ENCODE measurements around the gene OGDH. TPM values are rescaled to one million over a fixed set of nuclear protein-coding genes. Genes with fewer than 3 reads are reported as not detected.
"Not testable (repeated sequence)": the region's sequence is repeated elsewhere in the genome, so short reads cannot be mapped to it uniquely, and the experiment has no call there.

The OGDH gene
- total RNA-seq, result 91.3 TPM

DNA sequence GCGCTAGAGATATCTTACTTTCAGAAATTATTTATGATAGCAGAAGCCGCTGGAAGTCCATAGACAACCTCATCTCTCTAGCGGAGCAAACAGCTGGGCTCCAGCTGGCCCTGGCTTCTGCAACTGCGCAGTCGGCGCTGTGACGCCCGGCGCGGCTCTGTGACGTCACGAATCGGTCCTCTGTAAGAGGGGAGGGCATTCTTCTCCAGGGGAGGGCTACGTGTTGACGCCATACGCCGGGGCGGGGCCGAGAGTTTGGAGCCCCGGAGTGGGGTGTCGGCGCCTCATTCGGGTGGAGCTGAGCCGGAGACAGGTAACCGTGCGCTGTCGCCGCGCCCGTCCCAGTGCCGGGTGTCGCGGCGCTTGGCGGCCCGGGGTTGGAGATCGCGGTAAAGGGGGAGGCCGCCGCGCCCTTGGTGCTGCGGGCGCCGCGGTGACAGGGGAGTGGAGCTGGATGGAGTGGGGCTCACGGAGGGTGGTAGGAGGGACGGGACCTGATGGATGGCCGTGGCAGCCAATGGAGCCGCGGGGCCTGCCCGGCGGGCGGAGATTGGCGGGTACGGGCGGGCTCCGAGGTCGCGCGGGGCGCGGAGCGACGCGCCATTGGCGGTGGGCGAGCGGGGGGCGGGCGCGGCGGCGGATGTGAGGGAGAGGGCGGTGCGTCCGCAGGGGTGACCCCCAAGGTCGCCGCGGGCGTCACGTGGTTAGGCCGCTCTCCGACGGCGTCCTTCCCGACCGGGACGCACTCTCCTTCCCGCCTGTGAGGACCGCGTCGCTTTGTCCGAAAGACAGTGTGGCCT, at the start of gene OGDH:
OGDH (plus strand) TSS at position 287 of the 800 bp plus-strand sequence. CDS start 17,717 bp downstream, outside the sequence.
- intact Hi-C loops (cut with DNase I), result no loop called here
- DNase-seq (ENCODE audit: low spot score), result peak; percentile 100
- peak; percentile 98 for ATAC-seq

DNA sequence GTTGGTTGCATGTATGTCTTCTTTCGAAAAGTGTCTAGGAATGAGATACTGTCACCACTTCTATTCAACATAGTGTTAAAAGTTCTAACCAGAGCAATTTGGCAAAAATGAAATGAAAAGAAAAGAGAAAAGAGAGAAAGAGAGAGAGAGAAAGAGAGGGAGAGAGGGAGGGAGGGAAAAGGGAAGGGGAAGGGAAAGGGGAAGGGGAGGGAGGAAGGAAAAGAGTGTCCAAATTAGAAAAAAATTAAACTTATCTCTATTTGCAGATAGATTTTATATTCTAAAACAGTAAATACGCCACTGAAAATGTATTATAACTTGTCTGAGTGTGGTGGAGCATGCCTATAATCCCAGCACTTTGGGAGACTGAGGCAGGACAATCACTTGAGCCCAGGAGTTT, 48.9 kb upstream of the OGDH start:
- intact Hi-C loops (cut with DNase I), result no loop called here
- no peak for DNase-seq (ENCODE audit: low spot score)
- ATAC-seq, result no peak

DNA sequence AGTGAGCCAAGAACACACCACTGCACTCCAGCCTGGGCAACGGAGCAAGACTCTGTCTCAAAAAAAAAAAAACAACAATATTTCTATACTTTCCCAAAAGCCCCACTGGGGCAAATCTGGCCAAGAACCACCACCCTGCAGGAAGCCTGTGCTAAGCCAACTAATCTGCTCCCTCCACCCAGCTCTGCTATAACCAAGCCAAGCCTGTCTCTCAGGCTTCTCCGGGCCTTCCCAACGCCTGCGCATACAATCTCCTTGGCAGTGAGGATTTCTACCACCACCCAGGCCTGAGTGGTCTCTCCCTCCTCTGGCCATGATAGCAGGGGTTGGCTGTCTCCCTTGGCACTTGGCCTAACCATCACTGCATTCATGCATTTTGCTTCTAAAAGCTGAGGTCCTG, 46.9 kb upstream of the OGDH start:
- no peak for ATAC-seq
- intact Hi-C loops (cut with DNase I), result no loop called here

DNA sequence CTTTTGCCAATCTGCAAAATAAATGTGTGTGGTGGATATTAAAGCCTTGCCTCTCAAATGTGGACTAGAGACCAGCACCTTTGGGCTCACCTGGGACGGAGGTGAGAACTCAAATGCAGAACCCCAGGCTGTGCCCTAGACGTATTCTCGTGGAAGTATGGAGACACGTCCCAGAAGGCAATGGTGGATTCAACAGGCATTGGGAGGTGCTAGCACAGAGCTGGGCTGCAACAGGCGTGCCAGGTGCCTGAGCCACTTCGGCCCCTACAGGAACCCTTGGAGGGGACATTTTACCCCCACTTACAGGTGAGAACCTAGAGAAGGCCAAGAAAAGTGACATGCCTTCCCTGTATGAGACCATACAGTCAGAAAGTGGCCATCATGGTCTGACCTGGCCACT, 44.9 kb upstream of the OGDH start:
- intact Hi-C loops (cut with DNase I), result loop anchor here (10.0 kb wide), 1 partner anchor 327 kb away; no protein-coding TSS in a partner anchor
- ATAC-seq (no peak), DNase-seq (ENCODE audit: low spot score) (peak; percentile 27)

More for the DNA sequence above, 46.9 kb upstream of the OGDH start:
- DNase-seq (ENCODE audit: low spot score), result no peak

DNA sequence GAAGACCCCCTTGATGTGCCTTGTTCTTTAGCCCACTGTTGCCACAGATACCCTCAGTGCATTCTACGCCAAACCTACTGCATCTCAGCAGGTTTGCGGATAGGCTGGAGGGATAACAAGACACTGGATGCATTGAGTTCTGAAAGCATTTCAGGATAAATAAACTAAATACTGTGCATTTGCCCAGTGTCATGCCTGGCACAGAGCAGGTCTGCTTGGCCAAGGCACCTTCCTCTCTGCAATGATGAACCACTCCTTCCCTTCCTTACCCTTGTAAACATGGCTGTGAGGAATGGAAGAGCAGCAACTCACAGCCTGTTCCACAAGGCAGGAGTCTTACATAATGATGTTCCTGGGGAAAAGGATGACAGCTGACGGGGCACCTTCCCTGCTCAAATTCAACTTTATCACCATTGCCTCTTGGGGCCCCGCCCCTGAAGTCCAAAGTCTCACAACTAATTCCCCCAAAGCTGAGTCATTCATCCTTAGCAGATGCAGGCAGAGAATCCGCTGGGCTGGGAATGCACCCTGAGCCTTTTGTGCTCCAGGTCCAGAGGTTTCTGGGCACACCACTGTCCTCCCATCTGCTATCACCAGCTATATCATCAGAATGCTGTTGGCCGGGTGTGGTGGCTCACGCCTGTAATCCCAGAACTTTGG, 44.3 kb upstream of the OGDH start:
- ATAC-seq, result no peak
- peak; percentile 27 for DNase-seq (ENCODE audit: low spot score)
- intact Hi-C loops (cut with DNase I), result loop anchor here (10.0 kb wide), 1 partner anchor 327 kb away; no protein-coding TSS in a partner anchor

DNA sequence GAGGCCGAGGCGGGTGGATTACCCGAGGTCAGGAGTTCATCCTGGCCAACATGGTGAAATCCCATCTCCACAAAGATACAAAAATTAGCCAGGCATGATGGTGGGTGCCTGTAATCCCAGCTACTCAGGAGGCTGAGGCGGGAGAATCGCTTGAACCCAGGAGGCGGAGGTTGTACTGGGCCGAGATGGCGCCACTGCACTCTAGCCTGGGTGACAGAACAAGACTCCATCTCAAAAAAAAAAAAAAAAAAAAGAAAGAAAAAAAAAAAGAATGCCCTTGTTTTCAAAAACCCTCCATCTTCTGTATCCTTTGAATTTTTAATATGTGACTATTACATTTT, 43.8 kb upstream of the OGDH start:
- DNase-seq (ENCODE audit: low spot score); ATAC-seq: not testable (repeated sequence)
- intact Hi-C loops (cut with DNase I), result loop anchor here (10.0 kb wide), 1 partner anchor 328 kb away; no protein-coding TSS in a partner anchor

DNA sequence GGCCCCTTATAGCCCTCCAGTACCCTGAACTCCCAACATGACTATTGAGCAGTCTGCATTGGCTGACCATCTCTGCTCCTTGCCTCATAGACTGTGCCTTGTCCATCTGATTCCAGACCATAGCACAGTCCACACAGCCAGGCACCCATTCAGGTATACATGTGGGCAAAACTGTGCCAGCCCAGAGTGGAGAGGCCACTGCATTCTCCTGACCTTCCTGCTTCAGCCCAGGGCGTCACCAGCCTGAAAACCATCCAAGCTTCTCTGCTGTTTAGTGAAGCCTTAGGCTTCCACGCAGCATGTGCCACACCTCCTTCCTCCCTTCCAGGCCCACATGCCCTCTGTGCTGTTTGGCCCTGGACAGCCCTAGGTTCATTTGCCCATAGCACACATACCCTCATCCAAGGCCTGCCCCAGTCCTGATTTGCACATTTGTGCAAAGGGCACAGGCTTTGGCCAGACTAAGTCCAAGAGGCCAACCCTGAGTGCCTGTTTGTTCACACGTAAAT, 43.2 kb upstream of the OGDH start:
- intact Hi-C loops (cut with DNase I), result loop anchor here (10.0 kb wide), 1 partner anchor 328 kb away; no protein-coding TSS in a partner anchor
- ATAC-seq (peak; percentile 47), DNase-seq (ENCODE audit: low spot score) (peak; percentile 38)

DNA sequence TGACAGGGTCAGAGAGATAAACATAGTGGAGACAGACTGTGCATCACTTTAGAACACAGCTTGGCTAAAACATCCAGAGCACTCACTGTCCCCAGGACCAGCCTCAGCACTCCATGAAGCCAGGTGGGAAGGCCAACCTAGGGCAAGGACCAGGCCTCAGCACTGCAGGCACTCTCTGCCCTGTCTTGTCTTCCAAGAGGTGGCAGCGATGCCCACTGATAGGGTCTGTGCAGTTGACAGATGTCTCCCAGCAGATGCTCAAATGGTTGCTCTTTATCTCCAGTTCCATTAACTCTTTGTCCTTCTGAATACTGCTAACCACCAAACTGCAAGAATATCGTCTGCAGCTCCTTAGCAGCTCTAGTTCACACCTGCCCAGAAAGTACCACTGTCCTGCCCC, 41.8 kb upstream of the OGDH start:
- DNase-seq (ENCODE audit: low spot score) (peak; percentile 53), ATAC-seq (no peak)
- intact Hi-C loops (cut with DNase I), result loop anchor here (10.0 kb wide), 1 partner anchor 330 kb away; no protein-coding TSS in a partner anchor

DNA sequence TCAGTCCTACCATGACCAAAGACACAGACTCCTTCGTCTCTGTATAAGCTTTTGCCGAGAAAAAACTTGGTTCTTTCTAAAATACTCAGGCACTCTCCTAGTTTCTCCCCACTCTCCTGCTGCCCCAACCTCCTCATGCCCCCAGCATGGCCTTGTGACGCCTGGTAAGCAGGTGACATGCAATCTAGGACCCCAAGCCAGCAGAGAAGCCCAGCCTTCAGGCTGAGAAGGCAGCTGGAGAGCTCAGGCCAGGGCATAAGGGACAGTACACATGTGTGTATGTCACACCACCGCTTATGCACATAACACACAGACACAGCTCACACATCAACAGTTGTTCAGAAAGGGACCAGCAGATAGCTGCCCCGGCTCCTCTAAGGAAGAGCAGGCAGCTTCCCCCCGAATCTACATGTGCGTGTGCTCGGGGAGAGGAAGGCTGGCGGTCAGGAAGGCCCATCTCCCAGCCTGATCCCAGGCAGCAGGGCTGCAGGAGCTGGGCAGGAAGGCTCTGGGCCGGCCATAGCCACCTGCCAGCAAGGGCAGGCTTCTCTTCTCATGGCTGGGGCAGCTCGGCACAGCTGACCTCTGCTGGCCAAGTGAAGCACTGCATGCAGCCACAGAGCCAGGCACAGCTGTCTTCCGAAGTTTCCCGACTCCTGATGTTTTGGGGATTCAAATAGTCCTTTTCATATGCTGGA, 41.2 kb upstream of the OGDH start:
- intact Hi-C loops (cut with DNase I), result loop anchor here (10.0 kb wide), 1 partner anchor 330 kb away; no protein-coding TSS in a partner anchor
- DNase-seq (ENCODE audit: low spot score) (peak; percentile 77), ATAC-seq (peak; percentile 88)

DNA sequence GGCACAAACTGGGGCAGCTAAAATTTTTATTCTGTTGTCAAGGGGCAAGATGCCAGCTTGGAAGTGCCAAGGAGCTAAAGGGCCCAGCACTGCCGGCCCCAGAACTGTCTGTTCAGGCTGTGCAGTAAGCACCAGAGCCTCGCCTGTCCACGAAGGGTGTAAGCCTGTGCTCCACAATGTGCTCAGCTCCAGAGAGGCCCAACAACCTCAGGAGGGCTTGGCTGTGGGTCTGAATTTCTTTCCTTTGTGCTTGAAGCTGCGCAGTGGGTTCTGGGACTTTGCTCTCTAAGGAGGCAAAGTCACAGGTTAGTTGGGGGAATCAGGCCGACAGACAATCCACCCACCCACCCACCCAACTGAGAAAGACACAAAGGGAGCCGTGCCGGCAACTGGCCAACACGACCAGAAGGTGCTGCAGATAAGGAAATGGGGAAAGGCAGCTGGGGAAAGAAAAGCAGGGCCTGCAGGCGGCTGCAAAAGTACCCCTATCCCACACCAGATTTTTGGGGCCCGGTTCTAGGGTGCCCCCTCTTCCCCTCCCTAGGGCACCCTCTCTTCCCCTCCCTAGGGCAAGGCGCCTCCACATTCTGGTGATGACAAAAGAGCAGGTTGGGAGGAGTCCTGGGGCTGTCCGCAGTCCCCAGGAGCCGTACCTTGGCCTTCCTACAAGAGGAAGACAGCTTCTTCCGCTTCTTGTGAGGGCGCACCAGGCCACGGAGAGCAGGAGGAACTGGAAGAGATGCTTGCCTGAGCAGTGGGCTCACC, 40.5 kb upstream of the OGDH start:
- intact Hi-C loops (cut with DNase I), result loop anchor here (10.0 kb wide), 1 partner anchor 331 kb away; no protein-coding TSS in a partner anchor
- ATAC-seq (peak; percentile 43), DNase-seq (ENCODE audit: low spot score) (peak; percentile 51)

DNA sequence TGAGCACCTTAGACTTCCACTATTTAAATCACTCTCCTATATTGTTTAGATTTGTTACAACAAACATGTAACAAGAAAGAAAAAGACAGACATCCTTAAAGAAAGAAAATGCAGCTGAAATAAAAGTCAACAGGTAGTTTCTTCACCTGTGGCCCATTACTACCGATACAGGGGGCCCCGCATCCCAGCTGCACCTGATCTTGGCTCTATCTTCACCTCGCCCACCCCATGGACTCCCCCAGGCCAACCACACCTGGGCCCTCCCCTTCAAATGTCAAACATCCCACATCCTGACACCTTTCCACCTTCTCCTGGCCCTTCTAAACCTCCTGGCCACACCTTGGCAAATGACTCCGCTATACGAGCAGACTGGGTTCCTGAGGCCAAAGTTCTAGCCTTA, 39.7 kb upstream of the OGDH start:
- ATAC-seq, result no peak
- peak; percentile 39 for DNase-seq (ENCODE audit: low spot score)
- intact Hi-C loops (cut with DNase I), result loop anchor here (10.0 kb wide), 1 partner anchor 332 kb away; no protein-coding TSS in a partner anchor

DNA sequence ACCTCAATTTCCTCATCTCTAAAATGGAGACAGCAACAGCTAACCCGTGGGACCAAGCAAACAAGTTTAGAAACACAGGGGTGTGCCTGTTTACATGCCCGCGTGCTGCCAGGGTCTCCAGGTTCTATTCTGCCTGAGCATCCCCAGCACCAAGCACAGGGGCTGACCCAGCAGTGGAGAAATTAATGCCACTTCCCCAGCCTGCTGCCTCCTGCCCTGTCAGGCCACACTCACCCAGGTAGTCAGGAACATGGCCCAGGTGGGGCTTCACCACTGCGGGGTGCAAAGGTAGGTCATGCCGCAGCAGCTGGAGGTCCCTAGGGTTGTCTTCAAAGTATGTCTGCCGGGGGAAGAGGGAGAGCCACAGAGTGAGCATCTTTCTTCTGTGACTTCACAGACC, 38.5 kb upstream of the OGDH start:
- intact Hi-C loops (cut with DNase I), result loop anchor here (10.0 kb wide), 1 partner anchor 333 kb away; no protein-coding TSS in a partner anchor
- DNase-seq (ENCODE audit: low spot score) (no peak), ATAC-seq (no peak)

DNA sequence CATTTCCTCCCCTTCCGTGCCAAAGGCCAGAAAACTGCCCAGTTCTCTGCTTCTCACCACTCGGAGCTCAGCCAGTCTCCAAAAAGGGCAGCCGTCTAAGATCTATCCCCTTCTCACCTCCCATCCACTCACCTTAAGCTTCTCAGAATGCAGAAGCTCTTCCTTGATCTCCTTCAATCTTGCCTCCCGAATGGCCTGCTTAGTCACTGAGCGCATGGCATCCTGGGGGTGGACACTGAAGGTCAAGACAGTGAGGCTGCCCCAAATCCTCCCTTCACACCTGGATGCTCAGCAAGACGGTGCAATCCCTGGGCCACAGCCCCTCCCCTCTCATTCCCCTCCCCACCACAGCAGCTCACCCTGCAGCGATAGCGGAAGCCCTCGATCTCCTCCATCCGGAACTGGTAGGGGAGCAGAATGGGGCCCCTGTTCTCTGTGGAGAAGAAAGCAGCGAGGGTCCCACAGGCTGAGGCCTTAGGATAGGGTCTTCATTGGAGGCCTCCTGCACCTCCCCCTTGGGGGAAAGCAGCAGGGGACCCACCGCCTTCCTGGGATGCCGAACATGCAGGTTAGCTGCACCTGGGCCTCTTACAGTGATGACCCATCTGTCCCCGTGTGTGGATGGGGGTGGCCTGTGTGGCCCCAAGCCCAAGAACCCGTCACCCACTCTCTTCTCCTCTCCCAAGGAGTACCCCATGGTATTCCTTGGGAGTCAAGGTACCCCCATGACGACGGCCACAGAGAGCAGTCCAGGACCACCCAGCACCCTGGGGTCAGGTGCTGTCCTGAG, 37.5 kb upstream of the OGDH start:
- ATAC-seq, result no peak
- DNase-seq (ENCODE audit: low spot score), result peak; percentile 43
- intact Hi-C loops (cut with DNase I), result loop anchor here (10.0 kb wide), 1 partner anchor 334 kb away; no protein-coding TSS in a partner anchor

DNA sequence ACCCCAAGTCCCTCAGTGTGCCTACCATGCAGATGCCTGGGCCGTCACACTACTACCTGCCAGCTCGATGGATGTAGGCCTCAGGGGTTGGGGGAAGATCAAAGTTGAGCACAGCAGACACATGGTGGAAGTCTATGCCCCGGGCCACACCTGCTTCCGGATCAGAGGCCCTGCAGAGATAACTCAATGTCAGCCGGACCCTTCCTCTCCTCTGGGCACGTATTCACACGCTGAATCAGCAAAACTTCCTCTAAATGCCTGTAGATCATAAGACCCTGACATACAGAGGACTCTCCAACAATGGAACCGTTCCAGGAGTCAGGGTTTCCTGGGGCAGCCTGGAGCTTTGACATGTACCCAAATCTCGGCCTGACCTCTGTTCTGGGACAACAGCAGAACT, 36.5 kb upstream of the OGDH start:
- intact Hi-C loops (cut with DNase I), result loop anchor here (10.0 kb wide), 1 partner anchor 335 kb away; no protein-coding TSS in a partner anchor
- DNase-seq (ENCODE audit: low spot score) (peak; percentile 27), ATAC-seq (no peak)

DNA sequence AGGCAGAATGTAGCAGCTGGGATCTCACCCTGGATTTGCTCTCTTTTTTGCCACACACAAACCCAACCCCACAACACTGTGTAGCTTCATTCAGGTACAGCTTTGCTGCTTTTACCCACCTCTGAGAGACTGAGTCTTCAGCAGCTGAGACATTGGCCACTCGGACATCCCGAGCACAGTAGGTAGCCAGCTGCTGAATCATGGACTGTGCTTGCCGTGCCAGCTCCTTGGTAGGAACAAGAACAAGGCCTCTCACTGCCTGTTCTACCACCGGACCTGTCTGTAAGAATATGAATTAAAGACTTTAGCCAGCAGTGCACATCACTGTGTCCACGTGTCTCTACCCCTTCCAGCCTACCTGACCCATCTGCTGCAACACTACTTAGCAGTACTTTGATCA, 33.7 kb upstream of the OGDH start:
- intact Hi-C loops (cut with DNase I), result no loop called here
- ATAC-seq (no peak), DNase-seq (ENCODE audit: low spot score) (peak; percentile 31)

DNA sequence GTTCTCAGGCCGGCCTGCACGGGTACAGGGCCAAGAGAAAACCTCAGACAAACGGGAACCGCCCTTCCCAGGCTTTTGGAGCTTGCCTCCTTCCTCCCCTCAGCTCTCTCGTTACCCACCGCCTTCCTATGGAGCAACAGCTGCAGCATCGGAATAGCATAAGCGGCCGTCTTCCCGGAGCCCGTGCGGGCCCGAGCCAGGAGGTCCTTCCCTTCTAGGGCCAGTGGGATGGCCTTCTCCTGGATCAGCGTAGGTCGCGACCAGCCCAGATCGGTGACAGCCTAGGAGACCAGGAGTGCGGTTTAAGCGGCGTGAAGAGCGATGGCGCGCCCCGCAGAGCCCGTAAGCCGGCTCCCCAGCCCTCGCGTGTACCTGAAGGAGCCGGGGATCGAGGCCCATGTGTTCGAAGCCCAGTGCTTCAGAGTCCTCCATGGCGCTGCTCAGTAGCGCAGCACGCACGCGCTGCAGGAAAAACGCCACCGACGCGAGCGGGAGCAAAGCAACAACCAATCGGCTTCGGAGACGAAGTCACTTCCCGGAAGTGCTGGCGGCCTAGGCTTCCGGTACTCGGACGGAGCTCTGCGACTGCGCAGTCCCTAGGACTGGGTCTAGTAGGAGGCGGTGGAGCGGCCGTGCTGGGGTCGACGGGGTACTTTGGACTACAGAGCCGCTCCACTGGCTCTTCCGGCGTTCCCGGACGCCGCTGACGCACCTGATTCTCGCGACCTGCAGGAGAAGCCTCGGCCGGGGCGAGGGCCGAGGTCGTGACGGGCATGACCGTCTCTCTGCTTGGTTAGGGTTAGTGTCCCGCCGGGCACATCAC, 32.8 kb upstream of the OGDH start, which contains the start of gene DDX56:
DDX56 (minus strand) TSS at position 445 of the 823 bp plus-strand sequence; CDS start at position 432, 13 bp downstream.
- intact Hi-C loops (cut with DNase I), result no loop called here
- peak; percentile 97 for DNase-seq (ENCODE audit: low spot score)
- ATAC-seq, result peak; percentile 99

All from sciatic nerve (tissue), 2 donors.